PC-9 (cell line): ENCODE results near the gene GPR25.

Experiments
- CTCF ChIP-seq: fragments of 200-600 bp; sonication (generic); conservative IDR thresholded peaks from 2 replicates; pipeline ENCODE4 v1.6.1; 2017; ENCODE audit warnings: mixed run types, antibody characterized with exemption, mild to moderate bottlenecking, moderate library complexity
- EZH2 ChIP-seq: fragments of 200-600 bp; sonication (generic); IDR thresholded peaks from 2 replicates; pipeline ENCODE4 v1.8.0; 2017; ENCODE audit warnings: antibody characterized with exemption, low read depth

GRCh38 chr1:200846398-200846797 lies 26.4 kb upstream of the GPR25 start:
- no peak for TF ChIP-seq CTCF
- no peak for TF ChIP-seq EZH2
